Midbrain (tissue), 1 donor: Measurements from ENCODE around the gene SEC22C.
"Not testable (repeated sequence)": the region's sequence is repeated elsewhere in the genome, so short reads cannot be mapped to it uniquely, and the experiment has no call there.

Experiments
- DNase-seq: peaks from one replicate; lab custom pipeline; 2025; lab: John Stamatoyannopoulos, UW

SEC22C gene

GRCh38 chr3:42581709-42582473, at the start of gene SEC22C:
SEC22C (minus strand) TSS chr3:42581967; CDS start chr3:42569046, 12,921 bp downstream.
- DNase-seq, result peak; percentile 95

DNA sequence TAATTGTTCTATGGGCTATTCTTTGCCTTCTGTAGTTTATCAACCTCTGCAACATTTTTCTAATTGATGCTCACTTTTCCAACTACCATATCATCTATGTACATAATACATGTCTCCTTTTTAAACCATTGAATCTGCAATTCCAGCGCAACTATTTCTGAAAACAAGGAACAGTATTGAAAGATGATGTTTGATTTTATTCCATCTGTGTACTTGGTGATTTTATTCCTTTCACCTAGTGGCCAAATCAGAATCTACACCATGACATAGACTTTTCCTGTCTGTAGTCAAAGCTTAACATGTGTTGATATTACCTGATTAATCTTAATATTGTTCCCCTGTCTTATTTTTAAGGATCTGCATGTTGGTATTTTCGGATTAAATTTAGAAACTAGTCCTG, 31.7 kb upstream of the SEC22C start:
- no peak for DNase-seq

- DNase-seq, result no peak
These were observed 31.2 kb upstream of the SEC22C start for GRCh38 chr3:42612928-42613327.

- no peak for DNase-seq
These were observed 30.4 kb upstream of the SEC22C start for GRCh38 chr3:42612217-42612616.

- DNase-seq, result no peak
These were observed 29.2 kb upstream of the SEC22C start for GRCh38 chr3:42610976-42611375.

- peak; percentile 14 for DNase-seq
These were observed 26.8 kb upstream of the SEC22C start for GRCh38 chr3:42608581-42608980.

- DNase-seq, result no peak
These were observed 23.9 kb upstream of the SEC22C start for GRCh38 chr3:42605546-42606173.

DNA sequence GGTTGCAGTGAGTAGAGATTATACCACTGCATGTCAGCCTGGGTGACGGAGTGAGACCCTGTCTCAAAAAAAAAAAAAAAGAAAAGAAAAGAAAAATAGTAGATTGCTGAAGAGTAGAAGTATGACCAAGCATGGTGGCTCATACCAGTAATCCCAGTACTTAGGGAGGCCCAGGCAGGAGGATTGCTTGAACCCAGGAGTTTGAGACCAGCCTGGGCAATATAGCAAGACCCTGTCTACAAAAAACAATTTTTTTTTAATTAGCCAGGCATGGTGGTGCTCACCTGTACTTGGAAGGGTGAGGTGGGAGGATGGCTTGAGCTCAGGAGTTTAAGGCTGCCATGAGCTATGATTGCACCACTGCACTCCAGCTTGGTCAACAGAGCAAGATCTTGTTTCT, 21.2 kb upstream of the SEC22C start:
- no peak for DNase-seq

- no peak for DNase-seq
These were observed 20.3 kb upstream of the SEC22C start for GRCh38 chr3:42601896-42602581.

DNA sequence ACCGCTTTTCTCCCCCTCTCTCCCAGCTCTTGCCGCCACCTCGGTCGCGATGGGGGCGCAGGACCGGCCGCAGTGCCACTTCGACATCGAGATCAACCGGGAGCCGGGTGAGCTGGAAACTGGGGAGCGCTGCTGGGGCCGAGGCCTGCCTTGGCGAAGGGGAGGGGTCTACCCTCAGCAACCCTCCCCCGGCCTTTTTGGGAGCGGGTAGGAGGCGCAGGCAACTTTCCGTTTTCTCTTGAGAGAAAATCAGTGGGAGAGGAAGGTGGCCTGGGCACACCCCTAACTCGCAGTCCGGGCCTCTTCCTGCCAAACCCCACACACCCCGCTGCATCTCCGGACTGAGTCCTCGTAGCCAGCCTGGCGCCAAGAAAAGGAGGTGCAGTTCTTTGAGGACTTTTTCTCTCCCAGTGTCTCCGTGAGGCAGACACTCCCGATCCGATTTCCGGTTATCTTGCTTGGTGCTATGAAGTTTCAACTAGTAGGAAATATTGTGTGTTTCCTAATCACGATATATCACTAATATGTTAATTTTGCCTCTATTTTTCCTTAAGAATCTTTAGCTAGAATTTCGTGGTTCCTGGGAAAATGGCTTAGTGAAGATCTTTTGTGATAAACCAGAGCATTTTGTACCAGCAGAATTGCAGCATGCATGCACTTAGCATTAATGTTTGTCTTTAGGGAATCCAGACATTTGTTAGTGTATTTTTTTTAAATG, 19.4 kb upstream of the SEC22C start:
- peak; percentile 69 for DNase-seq

- peak; percentile 95 for DNase-seq
These were observed 18.6 kb upstream of the SEC22C start, which contains the start of gene NKTR for GRCh38 chr3:42600111-42600957. NKTR (plus strand) TSS chr3:42600686; CDS start chr3:42601007, 321 bp downstream.

- DNase-seq, result not testable (repeated sequence)
These were observed 15.3 kb upstream of the SEC22C start for GRCh38 chr3:42597098-42597497.

- DNase-seq, result no peak
These were observed 13.9 kb upstream of the SEC22C start for GRCh38 chr3:42595682-42596081.

GRCh38 chr3:42593635-42594034, 11.9 kb upstream of the SEC22C start:
- no peak for DNase-seq

DNA sequence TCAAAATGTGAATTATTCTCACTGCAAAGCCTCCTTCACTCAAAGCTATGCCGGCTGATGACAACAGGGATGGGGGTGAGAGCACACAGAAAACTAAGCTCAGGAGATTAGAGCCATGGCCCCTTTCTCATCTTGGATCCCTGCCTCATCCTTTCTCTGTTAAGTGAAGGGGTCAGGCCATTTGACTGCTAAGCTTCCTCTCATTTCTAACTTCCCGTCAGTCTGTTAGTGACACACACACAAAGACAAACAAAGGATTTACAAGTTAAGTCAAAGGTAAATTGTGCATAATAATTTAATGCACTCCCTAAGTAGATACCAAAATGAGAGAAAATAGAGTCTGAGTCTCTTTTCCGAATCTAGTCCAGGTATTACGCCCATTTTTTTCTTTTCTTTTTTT, 10.0 kb upstream of the SEC22C start:
- DNase-seq, result no peak

DNA sequence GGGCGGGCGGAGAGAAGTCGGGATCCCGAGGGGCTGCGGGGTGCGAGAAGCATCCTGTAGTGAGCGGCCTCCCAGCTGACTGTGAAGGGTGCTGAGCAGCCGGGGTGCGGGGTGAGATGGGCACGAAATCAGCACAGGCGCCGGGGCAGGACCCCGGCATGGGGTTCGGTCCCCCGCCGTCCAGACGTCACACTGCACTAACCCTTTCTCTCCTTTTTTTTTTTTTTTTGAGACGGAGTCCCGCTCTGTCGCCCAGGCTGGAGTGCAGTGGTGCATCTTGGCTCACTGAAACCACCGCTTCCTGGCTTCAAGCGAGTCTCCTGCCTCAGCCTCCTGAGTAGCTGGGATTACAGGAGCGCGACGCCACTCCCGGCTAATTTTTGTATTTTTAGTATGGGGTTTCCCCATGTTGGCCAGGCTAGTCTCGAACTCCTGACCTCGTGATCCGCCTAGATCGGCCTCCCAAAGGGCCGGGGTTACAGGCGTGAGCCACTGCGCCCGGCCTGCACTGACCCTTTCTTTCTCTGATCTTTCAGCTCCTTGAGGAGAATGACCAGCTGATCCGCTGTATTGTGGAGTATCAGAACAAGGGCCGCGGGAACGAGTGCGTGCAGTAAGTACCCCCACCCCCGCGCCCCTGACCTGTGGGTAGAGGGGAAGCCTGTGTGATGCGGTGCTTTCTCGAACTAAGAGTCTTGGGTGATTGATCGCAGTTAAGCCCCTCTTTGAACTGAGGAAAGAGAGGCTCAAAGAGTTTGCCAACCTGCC, 9.4 kb upstream of the SEC22C start:
- no peak for DNase-seq

DNA sequence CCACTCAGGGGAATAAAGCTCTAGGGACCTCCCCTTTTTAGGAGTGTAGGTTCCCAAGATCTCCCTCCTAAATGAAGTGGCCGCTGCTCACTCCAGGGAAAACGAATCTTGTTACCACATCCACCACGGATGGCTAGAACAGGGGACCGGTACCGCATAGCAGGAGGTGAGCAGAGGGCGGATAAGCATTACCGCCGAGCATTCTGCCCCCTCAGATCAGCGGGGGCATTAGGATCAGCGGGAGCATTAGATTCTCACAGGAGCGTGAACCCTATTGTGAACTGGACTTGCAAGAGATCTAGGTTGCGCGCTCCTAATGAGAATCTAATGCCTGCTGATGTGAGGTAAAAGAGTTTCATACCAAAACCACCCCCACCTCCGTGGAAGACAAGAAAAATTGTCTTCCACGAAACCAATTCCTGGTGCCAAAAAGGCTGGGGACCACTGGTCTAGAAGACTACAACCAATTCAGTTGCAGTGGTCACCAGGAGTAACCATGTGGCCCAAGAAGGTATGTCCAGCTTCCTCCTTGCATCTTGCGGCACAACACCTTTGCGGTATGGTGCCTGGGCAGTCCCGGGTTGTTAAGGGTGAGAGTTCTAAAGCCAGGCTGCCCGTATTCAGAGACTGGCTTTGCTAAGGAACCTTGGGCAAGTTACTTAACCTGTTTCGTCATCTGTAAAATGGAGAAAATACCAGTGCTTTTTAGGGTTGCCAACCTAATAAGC, 7.8 kb upstream of the SEC22C start:
- DNase-seq, result no peak

DNA sequence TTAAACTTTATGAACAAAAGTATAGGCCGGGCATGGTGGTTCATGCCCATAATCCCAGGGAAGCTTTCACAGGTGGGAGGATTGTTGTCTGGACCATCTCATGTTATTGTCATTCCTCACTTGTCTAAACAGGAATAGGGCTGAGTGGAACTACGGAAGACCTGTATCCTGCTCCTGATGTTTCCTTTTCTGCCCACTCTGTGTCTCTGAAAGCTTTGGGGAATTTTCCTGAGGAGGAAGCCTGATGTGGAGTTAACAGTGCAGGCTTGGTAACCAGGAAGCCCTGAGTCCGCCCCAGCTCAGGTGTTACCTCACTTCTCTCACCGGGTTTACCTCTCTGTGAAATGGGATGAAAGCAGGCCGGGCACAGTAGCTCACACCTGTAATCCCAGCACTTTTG, 6.9 kb upstream of the SEC22C start:
- no peak for DNase-seq

DNA sequence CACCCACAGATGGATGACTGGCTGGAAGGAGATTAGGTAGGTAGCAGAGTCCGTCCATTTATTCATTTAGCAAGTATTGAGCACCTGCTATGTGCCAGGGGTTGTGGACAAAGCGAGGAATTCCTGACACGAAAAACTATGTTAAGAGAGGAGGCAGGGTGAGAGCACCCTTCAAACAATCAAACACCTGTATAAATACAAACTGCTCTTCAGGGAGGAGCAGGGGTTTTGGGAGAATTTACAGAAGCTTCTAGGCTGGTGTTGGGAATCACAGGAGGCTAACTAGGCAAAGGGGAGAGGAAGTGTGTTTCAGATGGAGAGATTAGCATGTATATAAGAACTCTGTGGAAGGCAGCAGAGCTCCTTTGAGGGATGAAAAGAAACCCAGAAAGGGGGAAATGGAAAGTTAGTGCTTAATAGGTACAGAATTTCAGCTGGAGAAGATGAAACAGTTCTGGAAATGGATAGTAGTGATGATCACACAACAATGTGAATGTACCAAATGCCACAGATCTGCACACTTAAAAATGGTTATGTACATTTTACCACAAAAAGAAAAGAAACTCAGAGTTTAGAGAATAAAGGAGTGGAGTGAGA, 805 bp upstream of the SEC22C start:
- DNase-seq, result no peak

GRCh38 chr3:42581400-42581708, 413 bp downstream of the SEC22C start:
- DNase-seq, result no peak
